HG02840 (cell line): ENCODE data around the gene SPTLC3.
A peak's percentile ranks its signal among the peaks of the same experiment; 100 is the strongest.

Experiments used
- ATAC-seq: cut with Tn5 transposase; IDR thresholded peaks from one replicate; pipeline ENCODE4 v1.9.1; 2021; ENCODE audit warnings: mild to moderate bottlenecking, moderate library complexity, moderate number of reproducible peaks; ENCODE audit not compliant: unreplicated experiment, low FRiP score

SPTLC3 gene

GRCh38 chr20:13089950-13090469 lies 81.2 kb downstream of the SPTLC3 start:
- ATAC-seq, result no peak

GRCh38 chr20:13092111-13092510 lies 83.3 kb downstream of the SPTLC3 start:
- no peak for ATAC-seq

GRCh38 chr20:13094976-13095375 lies 86.2 kb downstream of the SPTLC3 start:
- ATAC-seq, result no peak

GRCh38 chr20:13098720-13099355 lies 90.1 kb downstream of the SPTLC3 start:
- ATAC-seq, result no peak

- ATAC-seq, result no peak
These were observed 90.9 kb downstream of the SPTLC3 start for GRCh38 chr20:13099676-13100075.

GRCh38 chr20:13101276-13101675 lies 92.5 kb downstream of the SPTLC3 start:
- ATAC-seq, result no peak

- ATAC-seq, result no peak
These were observed 92.9 kb downstream of the SPTLC3 start for GRCh38 chr20:13101706-13102105.

- ATAC-seq, result no peak
These were observed 93.5 kb downstream of the SPTLC3 start for GRCh38 chr20:13102237-13102636.

GRCh38 chr20:13102694-13103093 lies 93.9 kb downstream of the SPTLC3 start:
- no peak for ATAC-seq

- ATAC-seq, result no peak
These were observed 96.3 kb downstream of the SPTLC3 start for GRCh38 chr20:13105039-13105438.

GRCh38 chr20:13105864-13106457 lies 97.2 kb downstream of the SPTLC3 start:
- no peak for ATAC-seq

- ATAC-seq, result no peak
These were observed 100.9 kb downstream of the SPTLC3 start for GRCh38 chr20:13109658-13110057.

GRCh38 chr20:13110796-13111195 lies 102.0 kb downstream of the SPTLC3 start:
- ATAC-seq, result no peak

- ATAC-seq, result no peak
These were observed 102.6 kb downstream of the SPTLC3 start for GRCh38 chr20:13111249-13111911.

GRCh38 chr20:13113731-13114130 lies 105.0 kb downstream of the SPTLC3 start:
- no peak for ATAC-seq

GRCh38 chr20:13117200-13117599 lies 108.4 kb downstream of the SPTLC3 start:
- no peak for ATAC-seq

- no peak for ATAC-seq
These were observed 109.9 kb downstream of the SPTLC3 start for GRCh38 chr20:13118676-13119075.

GRCh38 chr20:13119583-13119982 lies 110.8 kb downstream of the SPTLC3 start:
- ATAC-seq, result no peak

- ATAC-seq, result no peak
These were observed 111.7 kb downstream of the SPTLC3 start for GRCh38 chr20:13120471-13120870.

- ATAC-seq, result peak; percentile 84
These were observed 113.2 kb downstream of the SPTLC3 start for GRCh38 chr20:13121840-13122515.

GRCh38 chr20:13125486-13125885 lies 116.7 kb downstream of the SPTLC3 start:
- no peak for ATAC-seq
